Posterior vena cava (tissue), 2 donors: Measurements from ENCODE around the gene CDC45. TPM values are rescaled to one million over a fixed set of nuclear protein-coding genes. Genes with fewer than 3 reads are reported as not detected.
A peak's percentile ranks its signal among the peaks of the same experiment; 100 is the strongest.

Experiments
- DNase-seq: peaks from one replicate; pipeline ENCODE4 v3.0.0-alpha.2; 2020; ENCODE audit warnings: low spot score
- intact Hi-C, 2 donors: fragments of 100-400 bp; cut with DNase I; formaldehyde crosslinking; loops; one replicate each; pipeline versions ENCODE4 v1.14.1 to v1.14.2; 2022 to 2023
- total RNA-seq, 2 donors: library from RNA; stranded (reverse); fragmentation: NEBNext Ultra II Directional; extraction: Animal tissue kit (Norgen Biotek cat#: 25700); gene quantifications; one replicate each; pipeline ENCODE4 v1.2.1, GENCODE V29; 2021
- donor health status: DM: yes; HTN: yes; CAD: no.
- donor health status: DM: yes; HTN: yes; CAD: no.

The CDC45 gene
- total RNA-seq, 2 donors from 2014 or later = 0.71 to 1.7 TPM

- intact Hi-C loops = loop anchor here in 1 of 2 donors (10.0 kb wide), 1 partner anchor 65 kb away; no protein-coding TSS in a partner anchor
- peak; percentile 43 for DNase-seq
Observed at GRCh38 chr22:19559956-19560355, 80.2 kb downstream of the CDC45 start.

- DNase-seq = peak; percentile 48
- intact Hi-C loops = no loop called here
Observed at GRCh38 chr22:19565382-19566278, 85.9 kb downstream of the CDC45 start.

- DNase-seq = peak; percentile 78
Observed at GRCh38 chr22:19566279-19567156, 86.8 kb downstream of the CDC45 start.

GRCh38 chr22:19567157-19568009 is 87.7 kb downstream of the CDC45 start:
- no peak for DNase-seq
- intact Hi-C loops = no loop called here

More at GRCh38 chr22:19566279-19567156, 86.8 kb downstream of the CDC45 start:
- intact Hi-C loops = no loop called here

- intact Hi-C loops = no loop called here
- DNase-seq = no peak
Observed at GRCh38 chr22:19568337-19569275, 88.9 kb downstream of the CDC45 start.

GRCh38 chr22:19569276-19569640 is 89.5 kb downstream of the CDC45 start:
- intact Hi-C loops = no loop called here
- no peak for DNase-seq

GRCh38 chr22:19569976-19570375 is 90.3 kb downstream of the CDC45 start:
- no peak for DNase-seq
- intact Hi-C loops = no loop called here

Other genes starting within 250 kb of the CDC45 start
- 1 to 10 TPM; 6.6 to 9.0 TPM for gene CLTCL1, start 188.2 kb upstream of the CDC45 start, total RNA-seq
- gene HIRA, start 48.2 kb upstream of the CDC45 start, total RNA-seq = 10 to 100 TPM; 17.2 to 20.4 TPM
- 10 to 100 TPM; 18.1 to 22.5 TPM for gene MRPL40, start 47.4 kb upstream of the CDC45 start, total RNA-seq
- 10 to 100 TPM; 32.5 to 34.6 TPM for gene C22orf39, start 32.2 kb upstream of the CDC45 start, total RNA-seq
- gene UFD1, start 727 bp upstream of the CDC45 start, total RNA-seq = 10 to 100 TPM; 43.5 to 51.1 TPM
- 10 to 100 TPM; 36.4 to 70.1 TPM for gene CLDN5, start 44.5 kb downstream of the CDC45 start, total RNA-seq
- 10 to 100 TPM; 22.9 to 29.8 TPM for gene SEPTIN5, start 234.6 kb downstream of the CDC45 start, total RNA-seq
- gene GP1BB, start 243.6 kb downstream of the CDC45 start, total RNA-seq = under 1 TPM in 1 of 2 donors, not detected in 1; 0.83 TPM